B cell (primary cell): ENCODE results near the gene KLHL41. TPM values are rescaled to one million over a fixed set of nuclear protein-coding genes. Genes with fewer than 3 reads are reported as not detected.

Experiments
- ATAC-seq: fragments of 200-7000 bp; cut with Tn5 transposase; one replicate; pipeline ENCODE4 v1.10.0; 2021; ENCODE audit warnings: low read depth, mild to moderate bottlenecking, moderate number of reproducible peaks, moderate library complexity
- CTCF ChIA-PET: fragments of 350-600 bp; sonication (Branson Sonifier 250); formaldehyde crosslinking; loops from one replicate; lab custom pipeline; 2021; ENCODE audit warnings: antibody characterized with exemption, inconsistent platforms; lab: Charles Lee
- POLR2A ChIA-PET: fragments of 350-600 bp; sonication (Branson Sonifier 250); formaldehyde crosslinking; loops from one replicate; lab custom pipeline; 2021; ENCODE audit warnings: antibody characterized with exemption; lab: Charles Lee
- DNase-seq: peaks from one replicate; pipeline ENCODE4 v3.0.0; 2013
- H2AFZ ChIP-seq: 2 replicates; pipeline ENCODE4 v1.6.1; 2012; ENCODE audit warnings: mild to moderate bottlenecking, low read depth, low read length; ENCODE audit not compliant: insufficient read depth, poor library complexity, severe bottlenecking
- H3K27ac ChIP-seq, 2 donors: 1 replicate in 1 of 2; 2 replicates in 1 of 2; pipeline ENCODE4 v1.5.1; 2012 to 2013; ENCODE audit warnings: low read length in 2 of 2, mild to moderate bottlenecking in 2 of 2, moderate library complexity in 1 of 2
- H3K27me3 ChIP-seq, 4 experiments: fragments of 200-600 bp in 1 of 4; sonication (generic) in 1 of 4; replicated peaks in 1 of 4; 1 replicate in 2 of 4; 2 replicates in 2 of 4; pipeline versions ENCODE4 v1.6.1 to v1.7.0; 2013 to 2016; ENCODE audit warnings: low read length in 3 of 4, mild to moderate bottlenecking in 2 of 4, mixed read lengths in 1 of 4, moderate library complexity in 1 of 4; ENCODE audit not compliant: insufficient read depth in 4 of 4, control insufficient read depth in 3 of 4; ENCODE audit errors: control extremely low read depth in 1 of 4
- H3K36me3 ChIP-seq, 2 experiments: replicated peaks in 1 of 2; 1 replicate in 1 of 2; 2 replicates in 1 of 2; pipeline versions ENCODE4 v1.6.1 to v1.7.1; 2013; ENCODE audit warnings: low read length in 1 of 2; ENCODE audit not compliant: insufficient read depth in 2 of 2, control insufficient read depth in 1 of 2; ENCODE audit errors: control extremely low read depth in 1 of 2, extremely low read depth in 1 of 2
- H3K4me1 ChIP-seq, 2 donors: fragments of 200-600 bp in 1 of 2; sonication (generic) in 1 of 2; 1 replicate in 1 of 2; 2 replicates in 1 of 2; pipeline versions ENCODE4 v1.5.1 to v1.6.1; 2013 to 2017; ENCODE audit warnings: low read length in 2 of 2; ENCODE audit not compliant: control insufficient read depth in 2 of 2, insufficient read depth in 2 of 2
- H3K4me2 ChIP-seq: replicated peaks from 2 replicates; pipeline ENCODE3; 2012; ENCODE audit warnings: mild to moderate bottlenecking, low read depth, low read length; ENCODE audit not compliant: poor library complexity, severe bottlenecking
- H3K4me3 ChIP-seq, 5 experiments: fragments of 200-600 bp in 1 of 5; sonication (generic) in 1 of 5; 1 replicate in 3 of 5; 2 replicates in 2 of 5; pipeline versions ENCODE4 v1.5.1 to v1.7.0; 2011 to 2016; ENCODE audit warnings: low read length in 4 of 5, mild to moderate bottlenecking in 4 of 5, low read depth in 2 of 5, control low read depth in 1 of 5, moderate library complexity in 1 of 5; ENCODE audit not compliant: insufficient read depth in 1 of 5; ENCODE audit errors: control extremely low read depth in 1 of 5, extremely low read depth in 1 of 5
- H3K79me2 ChIP-seq: fragments of 200-600 bp; sonication (generic); one replicate; pipeline ENCODE4 v1.6.0; 2016; ENCODE audit warnings: low read length; ENCODE audit not compliant: control insufficient read depth, insufficient read depth
- H3K9ac ChIP-seq: fragments of 200-600 bp; sonication (generic); 2 replicates; pipeline ENCODE4 v1.6.1; 2017; ENCODE audit warnings: mild to moderate bottlenecking, low read length, moderate library complexity
- H3K9me3 ChIP-seq, 3 donors: one replicate each; pipeline versions ENCODE4 v1.6.1 to v1.7.1; 2013; ENCODE audit warnings: low read length in 2 of 3; ENCODE audit not compliant: control insufficient read depth in 2 of 3, insufficient read depth in 1 of 3; ENCODE audit errors: control extremely low read depth in 1 of 3
- H4K20me1 ChIP-seq: 2 replicates; pipeline ENCODE4 v1.6.0; 2012; ENCODE audit warnings: mild to moderate bottlenecking, low read length; ENCODE audit not compliant: insufficient read depth, control insufficient read depth, poor library complexity, severe bottlenecking
- H3K27ac Mint-ChIP-seq: one replicate; pipeline ENCODE4 v1.8.0; 2021; ENCODE audit warnings: mixed read lengths
- H3K27me3 Mint-ChIP-seq: one replicate; pipeline ENCODE4 v1.8.0; 2021; ENCODE audit warnings: mixed read lengths
- H3K4me1 Mint-ChIP-seq: one replicate; pipeline ENCODE4 v1.8.0; 2021; ENCODE audit warnings: mixed read lengths
- H3K4me3 Mint-ChIP-seq: one replicate; pipeline ENCODE4 v1.8.0; 2021; ENCODE audit warnings: mixed read lengths
- H3K9me3 Mint-ChIP-seq: one replicate; pipeline ENCODE4 v1.8.0; 2022; ENCODE audit warnings: mixed read lengths; ENCODE audit not compliant: insufficient read depth
- EZH2 ChIP-seq: IDR thresholded peaks from 2 replicates; pipeline ENCODE4 v1.6.1; 2012; ENCODE audit warnings: borderline replicate concordance, low read depth, mild to moderate bottlenecking, moderate library complexity, low read length; ENCODE audit not compliant: insufficient read depth, poor library complexity, severe bottlenecking
- WGBS: methylation state at CpG from one replicate; pipeline ENCODE4 v1.1.5; 2013; ENCODE audit warnings: missing lambda C conversion rate; ENCODE audit not compliant: insufficient coverage; 5-methylcytosine and 5-hydroxymethylcytosine counted together
- intact Hi-C: fragments of 100-400 bp; cut with micrococcal nuclease; formaldehyde crosslinking; loops from one replicate; pipeline ENCODE4 v1.10.0; 2022
- polyA plus RNA-seq: library from polyadenylated mRNA; depleted of rRNA; stranded (reverse); fragments of >200 nt; gene quantifications from 2 replicates; pipeline ENCODE4 v1.2.3, GENCODE V29; 2012
- total RNA-seq, 2 donors: library from RNA; stranded (reverse); fragments of 120-200 nt in 1 of 2; gene quantifications; 1 replicate in 1 of 2; 2 replicates in 1 of 2; pipeline versions ENCODE4 v1.2.3 to v1.2.4, GENCODE V29; 2013 to 2022
- TF ChIP-seq, protein P1 (sequence below): fragments of 200-600 bp; IDR thresholded peaks from one replicate; pipeline ENCODE4 v1.8.0; 2022; ENCODE audit warnings: antibody characterized with exemption, mild to moderate bottlenecking

Gene KLHL41
- total and polyA plus RNA-seq, 2 donors (not counting 1 experiment from before 2014, with no cell fraction given), result 0.03 to 0.27 TPM

DNA sequence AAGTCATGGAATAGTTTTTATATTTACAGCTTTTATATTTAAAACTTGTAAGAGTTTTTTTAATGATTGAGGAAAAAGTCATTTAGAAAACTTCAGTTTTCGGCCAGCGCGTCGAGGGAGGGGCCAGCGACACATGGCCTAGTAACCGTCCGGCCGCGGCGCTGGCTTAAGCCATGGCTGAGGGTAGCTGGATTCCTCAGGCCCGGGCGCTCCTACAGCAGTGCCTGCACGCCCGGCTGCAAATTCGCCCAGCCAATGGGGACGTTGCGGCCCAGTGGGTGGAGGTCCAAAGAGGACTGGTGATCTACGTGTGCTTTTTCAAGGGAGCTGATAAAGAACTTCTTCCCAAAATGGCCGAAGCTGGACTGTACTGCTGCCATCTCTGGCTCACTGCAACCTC, 4.9 kb upstream of the KLHL41 start:
- Histone ChIP-seq H3K36me3 (no peaks in the 10 kb centered on the region), H4K20me1 (no peaks in the 10 kb centered on the region), H3K27ac (no peak overlapping the region), H2AFZ (no peak overlapping the region), H3K4me3 (no peak overlapping the region), H3K4me1 (no peaks in the 10 kb centered on the region), H3K4me2 (no peak overlapping the region), H3K9me3 (peaks cover 0 to 9% (median 0%) of the 10 kb centered on the region in 3 donors), H3K27me3 (no peaks in the 10 kb centered on the region), H3K9ac (no peak overlapping the region), H3K79me2 (no peaks in the 10 kb centered on the region)
- no peak for TF ChIP-seq EZH2
- TF ChIP-seq, protein P1, sequence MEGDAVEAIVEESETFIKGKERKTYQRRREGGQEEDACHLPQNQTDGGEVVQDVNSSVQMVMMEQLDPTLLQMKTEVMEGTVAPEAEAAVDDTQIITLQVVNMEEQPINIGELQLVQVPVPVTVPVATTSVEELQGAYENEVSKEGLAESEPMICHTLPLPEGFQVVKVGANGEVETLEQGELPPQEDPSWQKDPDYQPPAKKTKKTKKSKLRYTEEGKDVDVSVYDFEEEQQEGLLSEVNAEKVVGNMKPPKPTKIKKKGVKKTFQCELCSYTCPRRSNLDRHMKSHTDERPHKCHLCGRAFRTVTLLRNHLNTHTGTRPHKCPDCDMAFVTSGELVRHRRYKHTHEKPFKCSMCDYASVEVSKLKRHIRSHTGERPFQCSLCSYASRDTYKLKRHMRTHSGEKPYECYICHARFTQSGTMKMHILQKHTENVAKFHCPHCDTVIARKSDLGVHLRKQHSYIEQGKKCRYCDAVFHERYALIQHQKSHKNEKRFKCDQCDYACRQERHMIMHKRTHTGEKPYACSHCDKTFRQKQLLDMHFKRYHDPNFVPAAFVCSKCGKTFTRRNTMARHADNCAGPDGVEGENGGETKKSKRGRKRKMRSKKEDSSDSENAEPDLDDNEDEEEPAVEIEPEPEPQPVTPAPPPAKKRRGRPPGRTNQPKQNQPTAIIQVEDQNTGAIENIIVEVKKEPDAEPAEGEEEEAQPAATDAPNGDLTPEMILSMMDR, result no peak
- ATAC-seq (no peak), DNase-seq (no peak)
- no peaks in the 10 kb centered on the region for H3K4me1 Mint-ChIP-seq
- H3K4me3 Mint-ChIP-seq, result no peak overlapping the region
- H3K9me3 Mint-ChIP-seq, result no peaks in the 10 kb centered on the region
- H3K27ac Mint-ChIP-seq, result no peak overlapping the region
- ChIA-PET POLR2A (no interaction called here), CTCF (no interaction called here)
- WGBS, result over 99% methylated on average over 17 of the region's 19 CpGs
- intact Hi-C loops, result no loop called here
- no peaks in the 10 kb centered on the region for H3K27me3 Mint-ChIP-seq

DNA sequence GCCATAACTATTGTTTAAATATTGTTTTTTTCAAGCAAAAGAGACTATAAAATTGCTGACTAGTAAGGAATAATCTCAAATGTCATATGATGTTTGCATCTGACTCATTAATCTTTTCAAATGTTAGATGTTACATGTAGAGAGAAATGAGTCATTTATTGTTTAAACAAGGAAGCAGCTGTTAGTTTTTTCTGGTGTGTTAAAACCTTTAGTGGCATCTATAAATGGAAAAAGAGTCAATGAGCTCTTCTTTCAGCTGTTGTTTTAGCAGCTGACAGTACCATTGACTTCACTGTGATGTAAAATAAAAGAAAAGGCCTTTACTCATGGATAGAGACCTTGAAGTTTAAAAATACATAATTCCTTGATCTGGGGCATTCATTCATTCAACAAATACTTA, 1.8 kb upstream of the KLHL41 start:
- H3K9me3 ChIP-seq, result peaks cover 0 to 9% (median 0%) of the 10 kb centered on the region in 3 donors
- Mint-ChIP-seq H3K9me3 (no peaks in the 10 kb centered on the region), H3K27ac (no peak overlapping the region), H3K27me3 (no peaks in the 10 kb centered on the region), H3K4me1 (no peaks in the 10 kb centered on the region), H3K4me3 (no peak overlapping the region)
- no peak overlapping the region for H3K4me2 ChIP-seq
- H2AFZ ChIP-seq, result no peak overlapping the region
- no peak overlapping the region for H3K4me3 ChIP-seq
- H4K20me1 ChIP-seq, result no peaks in the 10 kb centered on the region
- CTCF ChIA-PET, result no interaction called here
- POLR2A ChIA-PET, result no interaction called here
- H3K27me3 ChIP-seq, result no peaks in the 10 kb centered on the region
- intact Hi-C loops, result no loop called here
- H3K27ac ChIP-seq, result no peak overlapping the region
- no peaks in the 10 kb centered on the region for H3K36me3 ChIP-seq
- no peak overlapping the region for H3K9ac ChIP-seq
- TF ChIP-seq, protein P1, result no peak
- no peak for TF ChIP-seq EZH2
- no peak for ATAC-seq
- H3K4me1 ChIP-seq, result no peaks in the 10 kb centered on the region
- DNase-seq, result no peak
- H3K79me2 ChIP-seq, result no peaks in the 10 kb centered on the region
